Fibroblast of lung (primary cell): ENCODE data around the gene PLD1.

ENCODE experiments used
- EZH2 ChIP-seq: IDR thresholded peaks from 2 replicates; pipeline ENCODE4 v1.5.1; 2012; ENCODE audit warnings: low read length, control low read depth, mild to moderate bottlenecking; ENCODE audit errors: missing control alignments
- TF ChIP-seq, protein P1 (sequence below), 2 donors: IDR thresholded peaks in 1 of 2; conservative IDR thresholded peaks in 1 of 2; 1 replicate in 1 of 2; 2 replicates in 1 of 2; pipeline ENCODE4 v1.5.1; 2011 to 2012; ENCODE audit warnings: low read length in 2 of 2, control low read depth in 1 of 2, inconsistent platforms in 1 of 2, low read depth in 1 of 2, mild to moderate bottlenecking in 1 of 2

DNA sequence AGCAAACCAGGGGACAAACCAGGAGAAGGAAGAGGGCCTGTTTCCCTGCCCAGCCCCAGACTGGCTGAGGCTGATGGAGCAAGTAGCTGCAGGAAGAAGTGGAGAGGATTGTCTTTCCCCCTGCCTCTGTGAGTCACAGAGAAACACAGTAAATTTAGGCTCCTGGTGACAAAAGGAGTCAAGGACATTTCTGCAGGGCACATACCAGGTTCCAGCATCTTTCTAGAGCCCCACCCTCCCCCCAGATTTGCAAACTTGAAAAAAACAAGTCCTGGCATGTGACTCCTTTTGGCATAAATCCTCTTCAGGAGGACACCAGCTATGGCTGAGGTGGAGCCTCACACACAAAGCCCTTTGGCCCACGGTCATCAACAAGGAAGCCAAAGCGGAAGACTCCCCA, 17.8 kb downstream of the PLD1 start:
- TF ChIP-seq EZH2 = no peak
- TF ChIP-seq, protein P1, sequence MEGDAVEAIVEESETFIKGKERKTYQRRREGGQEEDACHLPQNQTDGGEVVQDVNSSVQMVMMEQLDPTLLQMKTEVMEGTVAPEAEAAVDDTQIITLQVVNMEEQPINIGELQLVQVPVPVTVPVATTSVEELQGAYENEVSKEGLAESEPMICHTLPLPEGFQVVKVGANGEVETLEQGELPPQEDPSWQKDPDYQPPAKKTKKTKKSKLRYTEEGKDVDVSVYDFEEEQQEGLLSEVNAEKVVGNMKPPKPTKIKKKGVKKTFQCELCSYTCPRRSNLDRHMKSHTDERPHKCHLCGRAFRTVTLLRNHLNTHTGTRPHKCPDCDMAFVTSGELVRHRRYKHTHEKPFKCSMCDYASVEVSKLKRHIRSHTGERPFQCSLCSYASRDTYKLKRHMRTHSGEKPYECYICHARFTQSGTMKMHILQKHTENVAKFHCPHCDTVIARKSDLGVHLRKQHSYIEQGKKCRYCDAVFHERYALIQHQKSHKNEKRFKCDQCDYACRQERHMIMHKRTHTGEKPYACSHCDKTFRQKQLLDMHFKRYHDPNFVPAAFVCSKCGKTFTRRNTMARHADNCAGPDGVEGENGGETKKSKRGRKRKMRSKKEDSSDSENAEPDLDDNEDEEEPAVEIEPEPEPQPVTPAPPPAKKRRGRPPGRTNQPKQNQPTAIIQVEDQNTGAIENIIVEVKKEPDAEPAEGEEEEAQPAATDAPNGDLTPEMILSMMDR (conservative IDR thresholded peaks at IDR 0.05 in 1 of 2, IDR thresholded peaks at IDR 0.05 in 1 of 2; ENCODE audit: low read depth in 1 of 2, low read length in 2 of 2) = no peak
